ENCODE measurements around the gene SPACDR.
"Not testable (repeated sequence)": the region's sequence is repeated elsewhere in the genome, so short reads cannot be mapped to it uniquely, and the experiment has no call there.

SPACDR gene

DNA sequence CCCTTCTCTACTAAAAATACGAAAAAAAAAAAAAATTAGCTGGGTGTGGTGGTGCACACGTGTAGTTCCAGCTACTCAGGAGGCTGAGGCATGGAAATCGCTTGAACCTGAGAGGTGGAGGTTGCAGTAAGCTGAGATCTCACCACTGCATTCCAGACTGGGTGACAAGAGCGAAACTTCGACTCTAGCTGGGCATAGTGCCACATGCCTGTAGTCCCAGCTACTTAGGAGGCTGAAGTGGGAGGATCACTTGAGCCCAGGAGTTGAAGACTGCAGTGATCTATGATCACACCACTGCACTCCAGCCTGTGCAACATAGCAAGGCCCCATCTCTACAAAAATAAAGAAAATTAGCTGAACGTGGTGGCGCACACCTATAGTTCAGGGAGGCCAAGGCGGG is 1.2 kb upstream of the SPACDR start:
- no peak for DNase-seq

DNA sequence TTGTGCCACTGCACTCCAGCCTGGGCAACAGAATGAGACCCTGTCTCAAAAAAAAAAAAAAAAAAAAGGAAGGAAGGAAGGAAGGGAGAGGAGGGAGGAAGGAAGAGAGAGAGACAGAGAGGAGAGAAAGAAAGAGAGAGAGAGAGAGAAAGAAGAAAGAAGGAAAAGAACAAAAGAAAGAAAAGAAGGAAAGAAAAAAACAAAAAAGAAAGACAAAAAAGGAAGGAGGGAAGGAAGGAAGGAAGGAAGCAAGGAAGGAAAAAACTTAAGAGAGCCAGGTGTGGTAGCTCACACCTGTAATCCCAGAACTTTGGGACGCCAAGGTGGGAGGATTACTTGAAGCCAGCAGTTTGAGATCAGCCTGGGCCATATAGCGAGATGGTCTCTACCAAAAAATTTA is 731 bp upstream of the SPACDR start:
- no peak for DNase-seq

DNA sequence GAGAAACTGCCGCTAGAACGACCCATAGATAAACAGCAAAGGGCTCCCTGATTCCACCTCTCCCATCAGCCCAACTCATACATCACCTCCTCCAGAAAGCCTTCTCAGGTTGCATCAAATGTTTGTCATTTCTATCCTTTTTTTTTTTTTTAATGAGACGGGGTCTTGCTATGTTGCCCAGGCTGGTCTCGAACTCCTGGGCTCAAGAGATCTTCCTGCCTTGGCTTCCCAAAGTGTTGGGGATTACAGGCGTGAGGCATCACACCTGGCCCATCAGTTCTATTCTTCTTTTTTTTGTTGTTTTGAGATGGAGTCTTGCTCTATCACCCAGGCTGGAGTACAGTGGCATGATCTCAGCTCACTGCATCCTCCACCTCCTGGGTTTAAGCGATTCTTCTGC is 7.0 kb downstream of the SPACDR start:
- no peak for DNase-seq

DNA sequence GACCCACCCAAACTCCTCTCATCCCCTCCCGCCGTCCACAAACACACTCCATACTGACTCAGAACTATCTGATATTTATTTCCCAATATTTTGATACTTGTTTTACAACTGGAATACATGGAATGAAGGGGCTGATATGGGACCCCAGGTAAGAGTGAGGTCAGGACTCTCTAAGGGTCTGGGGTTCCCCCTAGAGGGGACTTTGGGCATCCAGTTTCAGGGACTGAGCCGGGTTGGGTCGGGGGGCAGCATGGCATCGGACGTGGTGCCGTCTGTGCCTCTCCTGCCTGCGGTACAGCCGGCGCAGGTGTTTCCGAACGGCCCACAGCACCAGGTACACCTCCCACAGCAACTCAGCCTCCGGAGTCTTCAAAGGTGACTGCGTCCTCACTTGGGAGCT is 7.5 kb downstream of the SPACDR start:
- no peak for DNase-seq

DNA sequence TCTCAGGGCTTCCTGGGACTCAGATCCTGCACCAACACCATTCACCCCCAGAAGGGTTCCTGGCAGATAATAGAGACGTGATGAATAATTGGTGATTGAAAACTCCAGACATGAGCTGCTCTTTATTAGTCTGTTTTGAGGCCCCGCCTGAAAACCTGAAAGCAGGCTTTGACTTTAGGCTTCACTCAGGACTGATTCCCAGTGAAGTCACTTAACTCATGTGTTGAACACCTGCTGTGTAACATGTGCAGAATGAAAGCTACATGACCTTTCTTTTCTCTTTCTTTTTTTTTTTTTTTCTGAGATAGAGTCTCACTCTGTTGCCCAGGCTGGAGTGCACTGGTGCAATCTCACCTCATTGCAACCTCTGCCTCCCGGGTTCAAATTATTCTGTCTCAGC is 8.9 kb downstream of the SPACDR start:
- no peak for DNase-seq

DNA sequence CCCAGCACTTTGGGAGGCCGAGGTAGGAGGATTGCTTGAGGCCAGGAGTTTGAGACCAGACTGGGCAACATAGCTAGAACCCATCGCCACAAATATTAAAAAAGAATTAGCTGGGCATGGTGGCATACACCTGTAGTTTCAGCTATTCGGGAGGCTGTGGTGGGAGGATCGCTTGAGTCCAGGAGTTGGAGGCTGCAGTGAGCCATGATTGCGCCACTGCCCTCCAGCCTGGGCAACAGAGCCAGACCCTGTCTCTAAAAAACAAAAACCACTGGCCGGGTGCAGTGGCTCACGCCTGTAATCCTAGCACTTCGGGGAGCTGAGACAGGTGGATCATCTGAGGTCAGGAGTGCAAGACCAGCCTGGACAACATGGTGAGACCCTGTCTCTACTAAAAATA is 10.2 kb downstream of the SPACDR start:
- not testable (repeated sequence) for DNase-seq

DNA sequence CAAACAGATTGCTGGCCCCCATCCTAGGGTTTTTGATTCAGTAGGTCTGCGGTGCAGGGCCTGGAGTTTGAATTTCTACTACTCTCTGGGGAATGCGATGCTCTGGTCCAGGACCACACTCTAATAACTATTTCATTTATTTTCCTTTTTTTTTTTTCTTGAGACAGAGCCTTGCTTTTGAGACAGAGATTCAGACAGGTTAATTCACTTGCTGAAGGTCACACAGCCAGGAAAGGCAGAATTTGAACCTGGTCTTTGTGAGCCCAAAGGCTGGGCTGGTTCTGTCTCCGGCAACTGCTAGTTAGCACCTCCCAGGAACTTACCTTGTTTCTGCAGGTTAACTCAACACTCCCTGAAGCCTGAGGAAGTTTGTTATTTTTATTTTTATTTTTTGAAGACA is 11.5 kb downstream of the SPACDR start:
- no peak for DNase-seq

DNA sequence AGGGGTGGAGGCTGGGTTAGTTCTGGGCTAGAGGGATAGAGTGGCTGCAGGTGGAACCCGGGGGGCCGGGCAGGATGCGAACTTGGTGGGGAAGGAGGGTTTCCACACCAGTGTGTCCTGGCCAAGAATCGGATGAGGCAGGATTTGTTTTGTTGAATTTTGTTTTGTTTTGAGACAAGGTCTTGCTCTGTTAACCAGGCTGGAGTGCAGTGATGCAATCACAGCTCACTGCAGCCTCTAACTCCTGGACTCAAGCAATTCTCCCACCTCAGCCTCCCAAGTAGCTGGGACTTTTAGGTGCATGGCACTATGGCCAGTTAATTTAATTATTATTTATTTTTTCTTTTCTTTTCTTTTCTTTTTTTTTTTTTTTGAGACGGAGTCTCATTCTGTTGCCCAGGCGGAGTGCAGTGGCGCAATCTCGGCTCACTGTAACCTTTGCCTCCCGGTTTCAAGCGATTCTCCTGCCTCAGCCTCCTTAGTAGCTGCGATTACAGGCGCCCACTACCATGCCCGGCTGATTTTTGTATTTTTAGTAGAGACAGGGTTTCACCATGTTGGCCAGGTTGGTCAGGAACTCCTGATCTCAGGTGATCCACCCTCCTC is 14.8 kb downstream of the SPACDR start:
- no peak for DNase-seq

DNA sequence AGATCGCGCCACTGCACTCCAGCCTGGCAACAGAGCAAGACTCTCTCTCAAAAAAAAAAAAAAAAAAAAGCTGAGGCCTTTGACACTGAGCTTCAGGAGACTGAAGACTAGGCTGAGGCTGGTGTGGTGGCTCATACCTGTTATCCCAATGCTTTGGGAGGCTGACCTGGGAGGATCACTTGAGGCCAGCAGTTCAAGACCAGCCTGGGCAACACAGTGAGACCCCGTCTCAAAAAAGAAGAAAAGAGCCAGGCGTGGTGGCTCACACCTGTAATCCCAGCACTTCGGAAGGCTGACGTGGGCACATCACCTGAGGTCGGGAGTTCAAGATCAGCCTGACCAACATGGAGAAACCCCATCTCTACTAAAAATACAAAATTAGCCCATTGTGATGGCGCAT is 16.7 kb downstream of the SPACDR start:
- DNase-seq, result not testable (repeated sequence)

DNA sequence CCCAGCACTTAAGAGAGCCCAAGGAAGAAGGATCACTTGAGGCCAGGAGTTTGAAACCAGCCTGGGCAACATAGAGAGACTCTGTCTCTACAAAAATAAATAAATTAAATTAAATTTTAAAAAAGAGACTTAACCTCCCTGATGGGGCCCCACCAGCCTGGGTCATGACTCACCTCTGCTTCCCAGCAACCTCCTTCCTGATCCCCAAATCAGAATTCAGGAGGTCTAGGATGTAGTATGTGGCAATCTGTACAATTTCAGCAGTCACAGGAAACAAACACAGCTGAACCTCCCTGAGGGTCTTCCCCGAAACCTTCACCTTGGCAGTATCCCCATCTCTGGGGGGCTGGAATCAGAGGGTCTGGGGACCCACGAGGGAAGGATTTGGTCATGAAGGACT is 18.0 kb downstream of the SPACDR start:
- DNase-seq, result no peak

DNA sequence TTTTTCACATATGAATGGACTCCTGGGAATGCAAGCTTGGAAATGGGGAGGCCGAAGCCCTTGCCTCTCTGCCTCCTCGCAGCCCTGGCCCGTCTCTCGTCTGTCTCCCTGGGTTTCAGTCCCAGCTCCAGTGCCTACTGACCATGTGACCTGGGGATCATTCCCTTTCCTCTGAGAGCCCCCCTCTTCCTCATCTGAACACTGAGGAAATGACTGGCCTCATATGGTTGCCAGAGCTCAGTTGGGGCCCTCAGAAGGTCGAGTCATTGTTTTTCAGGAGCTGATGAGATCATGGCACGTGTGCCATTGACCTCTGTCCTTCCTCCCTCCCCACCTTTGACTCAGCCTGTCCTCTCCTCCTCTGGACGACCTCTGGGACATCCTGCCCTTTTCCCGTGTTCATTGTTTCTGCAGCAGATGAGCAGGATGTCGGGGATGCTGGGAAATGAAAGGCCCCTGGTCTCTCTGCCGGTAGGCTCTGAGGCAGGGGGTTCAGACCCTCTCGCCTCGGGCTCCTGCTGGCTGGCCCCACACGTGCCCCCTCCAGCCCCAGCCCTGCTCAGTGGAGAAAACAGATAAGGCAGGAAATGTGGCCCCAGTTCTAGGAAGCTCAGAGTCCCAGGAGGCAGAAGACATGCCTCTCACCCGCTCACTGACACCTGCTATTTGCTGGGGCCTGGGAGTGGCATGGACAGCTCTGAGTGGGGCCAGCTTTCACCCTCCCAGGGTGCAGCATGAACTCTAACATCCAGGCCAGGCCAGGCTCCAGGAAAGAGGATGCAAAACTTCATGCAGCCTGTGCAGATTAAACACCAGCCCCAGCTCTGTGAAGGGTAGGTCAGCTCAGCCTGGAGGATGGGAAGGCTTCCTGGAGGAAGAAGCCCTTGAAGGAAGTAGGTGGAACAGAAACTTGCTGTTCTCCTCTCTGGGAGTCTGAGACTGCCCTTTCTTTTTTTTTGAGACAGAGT is 19.5 kb downstream of the SPACDR start:
- DNase-seq, result peak; percentile 47

DNA sequence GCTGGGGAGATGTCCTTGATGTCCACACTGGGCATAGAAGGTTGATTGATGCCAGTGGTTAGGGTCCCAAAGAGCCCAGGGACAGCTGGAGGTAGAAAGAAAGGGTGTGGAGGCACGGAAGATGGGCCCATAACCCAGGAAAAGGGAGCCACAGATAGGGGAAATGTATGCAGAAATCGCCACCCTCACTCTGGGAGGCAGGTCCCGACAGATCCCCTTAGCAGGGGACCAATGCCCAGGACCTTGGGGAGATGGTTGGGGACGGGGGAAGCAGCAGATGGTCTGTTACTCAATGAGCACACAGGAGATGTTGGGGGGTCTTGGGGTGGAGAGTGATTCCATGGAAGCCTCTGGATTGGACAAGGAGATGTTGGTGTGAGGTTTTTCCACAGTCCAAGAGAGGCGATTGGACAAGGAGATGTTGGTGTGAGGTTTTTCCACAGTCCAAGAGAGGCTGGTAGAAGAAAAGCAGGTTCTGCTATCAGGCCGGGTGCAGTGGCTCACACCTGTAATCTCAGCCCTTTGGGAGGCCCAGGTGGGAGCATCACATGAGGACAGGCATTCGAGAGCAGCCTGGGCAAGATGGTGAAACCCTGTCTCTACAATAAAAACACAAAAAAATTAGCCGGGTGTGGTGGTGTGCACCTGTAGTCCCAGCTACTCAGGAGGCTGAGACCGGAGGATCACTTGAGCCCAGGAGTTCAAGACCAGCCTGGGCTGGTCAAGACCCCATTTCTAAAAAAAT is 20.8 kb downstream of the SPACDR start:
- DNase-seq, result no peak

DNA sequence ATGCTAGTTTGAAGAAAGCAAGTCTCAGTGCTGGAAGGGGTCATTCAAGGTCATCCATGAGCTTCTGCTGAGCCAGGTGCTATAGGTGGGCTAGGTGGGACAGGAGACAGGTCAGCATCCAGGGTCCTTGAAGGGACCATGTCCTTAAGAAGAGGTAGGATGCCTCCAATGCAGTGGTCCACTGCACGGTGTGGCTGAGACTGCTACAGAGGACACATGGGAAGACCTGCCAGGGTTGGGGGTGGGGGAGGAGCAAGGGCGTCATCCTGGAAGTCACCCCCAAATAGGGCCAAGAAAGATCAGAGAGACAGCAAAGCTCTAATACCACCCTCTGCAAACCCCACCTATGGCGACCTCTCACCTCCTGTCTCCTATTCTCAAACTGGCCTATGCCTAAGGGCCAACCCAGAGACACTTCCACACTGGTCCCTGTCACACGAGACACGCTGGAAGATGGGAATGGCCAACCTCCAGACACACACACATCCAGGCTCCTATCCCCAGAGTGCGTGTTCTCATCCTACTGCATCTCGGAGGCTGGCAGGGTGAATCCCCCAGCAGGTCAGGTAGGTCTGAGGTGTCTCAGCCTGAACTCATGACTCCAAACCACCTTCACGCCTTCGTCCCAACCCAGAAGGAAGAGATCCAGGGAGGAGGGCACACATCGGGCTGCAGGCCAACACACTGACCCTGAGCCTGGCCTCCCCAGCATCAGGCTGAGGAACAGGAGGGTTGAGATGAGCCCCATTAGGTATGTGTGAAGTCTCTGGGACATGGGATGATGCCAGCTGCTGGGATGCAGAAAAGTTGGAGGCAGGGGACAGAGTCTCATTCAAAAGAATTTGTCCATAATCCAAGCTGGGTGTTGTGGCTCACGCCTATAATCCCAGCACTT is 22.2 kb downstream of the SPACDR start:
- DNase-seq, result no peak

DNA sequence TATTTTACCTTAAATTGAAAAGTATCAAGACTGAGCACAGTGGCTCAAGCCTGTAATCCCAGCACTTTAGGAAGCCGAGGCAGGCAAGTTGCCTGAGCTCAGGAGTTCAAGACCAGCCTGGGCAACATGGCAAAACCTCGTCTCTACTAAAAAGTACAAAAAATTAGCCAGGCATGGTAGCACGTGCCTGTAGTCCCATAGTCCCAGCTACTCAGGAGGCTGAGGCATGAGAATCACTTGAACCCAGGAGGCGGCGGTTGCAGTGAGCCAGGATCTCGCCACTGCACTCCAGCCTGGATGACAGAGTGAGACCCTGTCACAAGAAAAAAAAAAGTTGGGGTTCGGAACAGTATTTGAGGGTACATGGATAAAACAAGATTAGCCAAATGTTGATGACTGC is 24.8 kb downstream of the SPACDR start:
- not testable (repeated sequence) for DNase-seq

DNA sequence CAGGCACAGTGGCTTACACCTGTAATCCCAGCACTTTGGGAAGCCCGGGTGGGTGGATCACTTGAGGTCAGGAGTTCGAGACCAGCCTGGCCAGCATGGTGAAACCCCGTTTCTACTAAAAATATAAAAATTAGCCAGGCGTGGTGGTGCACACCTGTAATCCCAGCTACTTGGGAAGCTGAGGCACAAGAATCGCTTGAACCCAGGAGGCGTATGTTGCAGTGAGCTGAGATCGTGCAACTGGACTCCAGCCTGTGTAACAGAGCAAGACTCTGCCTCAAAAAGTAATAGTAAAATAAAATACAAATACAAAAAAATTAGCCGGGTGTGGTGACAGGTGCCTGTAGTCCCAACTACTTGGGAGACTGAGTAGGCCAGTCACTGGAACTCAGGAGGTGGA is 25.3 kb downstream of the SPACDR start:
- not testable (repeated sequence) for DNase-seq

DNA sequence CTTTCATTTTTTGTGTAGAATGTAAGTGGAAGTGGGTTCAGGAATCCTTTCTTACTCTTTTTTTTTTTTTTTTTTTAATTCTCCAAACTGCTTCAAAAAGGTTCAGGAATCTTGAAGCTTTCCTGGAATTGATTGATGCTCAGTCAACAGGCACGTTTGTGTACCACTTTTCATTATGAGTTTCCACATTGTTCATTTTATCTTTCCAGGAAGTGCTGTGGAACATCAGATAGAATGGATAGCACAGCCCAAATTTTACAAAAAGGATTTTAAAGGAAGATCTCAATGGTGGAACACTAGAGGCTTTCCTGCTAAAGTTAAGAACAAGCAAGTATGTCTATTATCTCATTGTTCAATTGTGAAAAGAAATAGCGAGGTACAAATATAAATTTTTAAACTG is 25.9 kb downstream of the SPACDR start:
- DNase-seq, result no peak

DNA sequence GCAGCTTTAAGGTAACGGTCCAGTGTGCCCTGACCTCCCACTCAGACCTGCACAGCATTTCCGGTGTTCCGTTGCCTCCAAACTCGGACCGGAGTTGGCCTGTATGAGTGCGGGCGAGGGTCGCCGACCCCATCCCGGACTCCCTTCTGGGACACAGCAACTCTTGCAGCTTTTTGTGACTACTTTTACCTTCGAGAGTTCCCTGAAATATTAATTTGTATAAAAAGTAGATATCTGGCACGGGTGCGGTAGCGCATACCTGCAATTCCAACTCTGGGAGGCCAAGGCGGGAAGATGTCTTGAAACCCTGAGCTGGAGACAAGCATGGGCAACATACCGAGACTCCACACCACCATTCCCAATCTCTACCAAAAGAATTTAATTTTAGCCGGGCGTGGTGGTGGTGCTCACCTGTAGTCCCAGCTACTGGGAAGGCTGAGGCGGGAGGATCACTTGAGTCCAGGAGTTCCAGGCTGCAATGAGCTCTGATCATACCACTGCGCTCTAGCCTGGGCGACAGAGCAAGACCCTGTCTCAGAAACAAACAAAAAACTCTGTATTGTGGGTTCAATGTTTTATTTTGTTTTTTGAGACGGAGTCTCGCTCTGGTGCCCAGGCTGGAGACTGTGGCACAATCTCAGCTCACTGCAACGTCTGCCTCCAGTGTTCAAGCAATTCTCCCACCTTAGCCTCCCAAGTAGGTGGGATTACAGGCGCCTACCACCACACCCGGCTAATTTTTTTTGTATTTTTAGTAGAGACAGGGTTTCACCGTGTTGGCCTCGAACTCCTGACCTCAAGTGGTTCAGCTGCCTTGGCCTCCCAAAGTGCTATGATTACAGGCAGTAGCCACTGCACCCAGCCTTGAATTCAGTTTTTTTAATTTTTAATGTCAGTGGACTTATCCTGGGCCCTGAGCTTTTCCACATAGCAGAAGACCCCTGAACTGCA is 26.6 kb downstream of the SPACDR start:
- no peak for DNase-seq

DNA sequence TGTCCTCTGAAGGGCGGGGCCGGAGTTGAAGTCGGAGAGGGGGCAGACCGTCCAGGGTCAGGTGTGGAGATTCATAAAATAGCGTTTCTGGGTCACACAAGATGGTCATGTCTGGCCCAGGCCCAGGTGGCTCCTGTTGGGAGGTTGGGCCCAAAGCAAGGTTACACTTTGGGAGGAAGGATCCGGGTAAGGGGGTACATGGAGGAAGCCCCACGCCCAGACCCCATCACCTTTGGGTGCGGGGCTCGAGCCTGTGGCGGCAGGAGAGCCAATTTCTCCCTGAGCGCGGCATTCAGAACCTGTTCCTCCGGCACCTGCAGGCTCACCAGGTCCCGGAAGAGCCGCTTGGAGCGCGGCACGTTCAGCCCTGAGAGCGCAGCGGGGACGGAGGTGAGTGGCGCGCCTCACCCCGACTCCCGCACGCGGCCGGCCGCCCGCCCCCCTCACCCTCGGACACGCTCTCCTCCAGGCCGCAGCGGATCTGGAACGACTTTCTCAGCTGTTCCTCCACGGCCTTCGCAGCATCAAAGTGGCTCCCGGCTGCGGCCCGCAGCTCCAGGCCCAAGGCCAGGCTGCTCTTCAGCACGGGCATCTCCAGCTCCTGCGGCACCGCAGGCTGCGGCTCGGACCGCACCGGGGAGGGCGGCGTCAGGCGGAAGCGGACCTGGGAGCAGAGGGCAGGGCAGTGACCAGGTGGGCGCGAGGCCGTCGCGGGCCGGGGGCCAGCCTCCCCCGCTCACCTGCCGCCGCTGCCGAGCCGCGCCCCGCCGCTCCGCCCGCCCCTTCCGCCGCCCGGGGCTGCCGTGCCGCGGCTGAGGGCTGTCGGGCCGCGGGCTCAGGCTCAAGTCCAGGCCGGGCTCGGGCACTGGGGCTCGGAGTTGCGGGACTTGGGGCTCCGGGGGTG is 28.4 kb downstream of the SPACDR start:
- DNase-seq, result no peak

DNA sequence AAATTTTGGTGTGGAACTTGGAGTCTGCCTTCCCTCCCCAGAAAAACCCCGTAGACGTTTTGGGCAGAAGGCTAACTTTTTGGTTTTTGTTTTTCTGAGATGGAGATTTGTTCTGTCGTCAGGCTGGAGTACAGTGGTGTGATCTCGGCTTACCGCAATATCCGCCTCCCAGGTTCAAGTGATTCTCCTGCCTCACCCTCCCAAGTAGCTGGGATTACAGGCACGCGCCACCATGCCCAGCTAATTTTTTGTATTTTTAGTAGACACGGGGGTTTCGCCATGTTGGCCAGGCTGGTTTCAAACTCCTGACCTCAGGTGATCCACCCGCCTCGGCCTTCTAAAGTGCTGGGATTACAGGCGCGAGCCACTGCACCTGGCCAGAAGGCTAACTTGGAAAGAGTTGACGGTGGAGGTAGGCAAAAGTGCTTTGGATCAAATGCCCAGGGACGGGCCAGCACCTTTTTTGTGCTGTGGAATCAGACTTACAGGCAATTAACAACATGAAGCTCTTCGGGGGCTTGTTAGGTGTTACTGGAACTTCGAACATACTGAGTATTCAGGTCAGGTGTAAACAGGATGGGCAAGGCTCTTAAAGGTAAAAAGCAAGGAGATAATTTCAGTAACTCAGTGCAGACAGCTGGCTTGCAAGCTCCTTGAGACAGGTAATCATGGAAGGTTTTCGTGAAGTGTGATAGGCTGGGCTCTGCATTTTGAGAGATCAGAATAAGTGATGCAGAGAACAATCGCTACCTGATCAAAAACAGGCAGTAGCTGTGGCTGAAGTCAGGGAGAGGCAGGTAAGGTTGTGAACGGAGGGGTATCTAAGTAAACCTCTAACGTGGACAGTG is 29.5 kb downstream of the SPACDR start:
- no peak for DNase-seq

Data from GDM1 (cell line).